ENCODE data around the gene LMBRD1. TPM values are rescaled to one million over a fixed set of nuclear protein-coding genes. Genes with fewer than 3 reads are reported as not detected.

Gene LMBRD1
- total RNA-seq, 1 donor from 2014 or later, result 51.3 TPM

DNA sequence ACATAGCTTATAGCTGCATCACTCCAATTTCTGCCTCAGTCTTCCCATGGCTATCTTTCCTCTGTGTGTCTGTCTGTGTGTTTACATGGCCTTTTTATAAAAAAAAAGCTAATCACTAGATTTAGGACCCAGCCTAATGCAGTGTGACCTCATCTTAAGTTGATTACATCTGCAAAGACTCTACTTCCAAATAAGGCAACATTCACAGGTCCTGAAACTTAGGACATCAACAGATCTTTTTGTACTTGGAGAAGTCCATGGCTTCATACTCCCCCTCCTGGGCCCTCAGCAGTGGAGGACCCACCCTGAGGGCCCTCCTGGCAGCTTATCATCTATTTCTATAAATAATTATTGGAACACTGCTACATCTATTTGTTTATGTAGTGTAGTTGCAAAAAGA, 146.1 kb downstream of the LMBRD1 start:
- ATAC-seq (ENCODE audit: low read depth), result no peak
- no peaks in the 10 kb centered on the region for H3K4me1 Mint-ChIP-seq
- TF ChIP-seq, protein P1, sequence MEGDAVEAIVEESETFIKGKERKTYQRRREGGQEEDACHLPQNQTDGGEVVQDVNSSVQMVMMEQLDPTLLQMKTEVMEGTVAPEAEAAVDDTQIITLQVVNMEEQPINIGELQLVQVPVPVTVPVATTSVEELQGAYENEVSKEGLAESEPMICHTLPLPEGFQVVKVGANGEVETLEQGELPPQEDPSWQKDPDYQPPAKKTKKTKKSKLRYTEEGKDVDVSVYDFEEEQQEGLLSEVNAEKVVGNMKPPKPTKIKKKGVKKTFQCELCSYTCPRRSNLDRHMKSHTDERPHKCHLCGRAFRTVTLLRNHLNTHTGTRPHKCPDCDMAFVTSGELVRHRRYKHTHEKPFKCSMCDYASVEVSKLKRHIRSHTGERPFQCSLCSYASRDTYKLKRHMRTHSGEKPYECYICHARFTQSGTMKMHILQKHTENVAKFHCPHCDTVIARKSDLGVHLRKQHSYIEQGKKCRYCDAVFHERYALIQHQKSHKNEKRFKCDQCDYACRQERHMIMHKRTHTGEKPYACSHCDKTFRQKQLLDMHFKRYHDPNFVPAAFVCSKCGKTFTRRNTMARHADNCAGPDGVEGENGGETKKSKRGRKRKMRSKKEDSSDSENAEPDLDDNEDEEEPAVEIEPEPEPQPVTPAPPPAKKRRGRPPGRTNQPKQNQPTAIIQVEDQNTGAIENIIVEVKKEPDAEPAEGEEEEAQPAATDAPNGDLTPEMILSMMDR (IDR thresholded peaks at IDR 0.05), result no peak
- intact Hi-C loops (cut with micrococcal nuclease), result no loop called here
- peaks cover 4% of the 10 kb centered on the region for H3K27me3 Mint-ChIP-seq
- no peaks in the 10 kb centered on the region for H3K36me3 Mint-ChIP-seq (ENCODE audit: low read depth)
- POLR2A ChIA-PET, result no interaction called here
- no peak for DNase-seq
- H3K4me3 Mint-ChIP-seq, result no peak overlapping the region
- CTCF ChIA-PET, result no interaction called here
- H3K9me3 Mint-ChIP-seq, result no peaks in the 10 kb centered on the region
- H3K27ac Mint-ChIP-seq, result no peak overlapping the region

DNA sequence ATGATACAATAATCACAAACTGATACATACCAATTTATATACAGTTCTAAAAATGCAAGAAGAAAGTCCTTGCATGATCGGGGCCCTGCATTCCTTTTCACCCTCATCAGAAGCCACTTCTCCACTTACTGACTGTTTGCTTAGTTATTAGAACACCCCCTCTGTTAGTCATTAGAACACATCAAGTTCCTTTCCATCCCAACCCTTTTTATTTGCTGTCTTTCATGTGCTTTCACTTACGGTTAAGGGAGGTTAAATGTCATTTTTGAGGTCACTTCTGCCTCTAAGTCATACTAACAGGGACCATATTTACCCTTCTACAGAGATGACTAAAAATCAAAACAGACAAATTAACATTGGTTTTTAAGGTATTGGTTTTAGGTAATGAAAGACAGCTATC, 149.1 kb downstream of the LMBRD1 start:
- intact Hi-C loops (cut with micrococcal nuclease), result no loop called here
- H3K4me3 Mint-ChIP-seq, result no peak overlapping the region
- CTCF ChIA-PET, result no interaction called here
- TF ChIP-seq, protein P1 (IDR thresholded peaks at IDR 0.05), result no peak
- H3K4me1 Mint-ChIP-seq, result no peaks in the 10 kb centered on the region
- H3K36me3 Mint-ChIP-seq (ENCODE audit: low read depth), result no peaks in the 10 kb centered on the region
- POLR2A ChIA-PET, result no interaction called here
- H3K27ac Mint-ChIP-seq, result no peak overlapping the region
- peaks cover 2% of the 10 kb centered on the region for H3K9me3 Mint-ChIP-seq
- DNase-seq (no peak), ATAC-seq (ENCODE audit: low read depth) (no peak)
- no peaks in the 10 kb centered on the region for H3K27me3 Mint-ChIP-seq

DNA sequence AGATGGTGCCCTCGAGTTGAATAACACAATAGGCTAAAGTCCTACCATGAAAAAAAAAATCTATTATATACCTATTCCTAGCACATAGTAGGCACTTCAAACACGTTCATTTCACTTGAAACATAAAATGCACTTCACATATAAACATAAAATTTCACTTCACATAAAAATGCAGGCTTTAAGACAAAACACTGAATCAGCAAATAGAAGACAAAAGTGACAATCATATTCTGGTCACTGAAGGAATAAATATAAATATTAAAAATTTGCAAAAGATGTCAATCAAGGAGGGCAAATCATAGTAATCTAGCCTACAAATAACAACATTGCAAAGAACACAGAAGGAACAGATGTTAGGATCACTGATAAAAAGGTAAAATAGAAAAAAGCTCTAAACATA, 153.1 kb downstream of the LMBRD1 start:
- ATAC-seq (ENCODE audit: low read depth) (no peak), DNase-seq (no peak)
- H3K4me3 Mint-ChIP-seq, result no peak overlapping the region
- POLR2A ChIA-PET, result no interaction called here
- H3K27ac Mint-ChIP-seq, result no peak overlapping the region
- H3K4me1 Mint-ChIP-seq, result no peaks in the 10 kb centered on the region
- TF ChIP-seq, protein P1 (IDR thresholded peaks at IDR 0.05), result no peak
- no peaks in the 10 kb centered on the region for H3K36me3 Mint-ChIP-seq (ENCODE audit: low read depth)
- H3K9me3 Mint-ChIP-seq, result peaks cover 2% of the 10 kb centered on the region
- CTCF ChIA-PET, result no interaction called here
- intact Hi-C loops (cut with micrococcal nuclease), result no loop called here
- H3K27me3 Mint-ChIP-seq, result peaks cover 2% of the 10 kb centered on the region

DNA sequence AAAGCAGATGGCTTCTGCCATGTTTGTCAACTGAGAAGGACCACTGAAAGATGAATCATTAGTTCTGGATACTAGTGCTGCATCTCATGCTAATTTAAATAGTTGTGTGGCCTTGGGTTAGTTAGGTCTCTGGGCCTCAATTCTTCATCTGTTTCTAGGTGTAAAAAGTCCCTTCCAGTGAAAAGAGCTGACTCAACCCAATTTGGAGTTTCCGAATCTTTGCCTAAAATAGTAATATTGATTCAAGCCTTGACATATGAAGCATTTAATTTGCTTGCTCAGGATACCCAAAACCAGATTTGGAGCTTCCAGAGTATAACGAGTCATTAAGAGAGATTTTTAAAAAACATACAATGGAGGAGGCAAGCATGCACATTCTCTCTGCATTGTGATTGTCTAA, 163.9 kb downstream of the LMBRD1 start:
- H3K27me3 Mint-ChIP-seq, result peaks cover 3% of the 10 kb centered on the region
- DNase-seq, result no peak
- no peak overlapping the region for H3K27ac Mint-ChIP-seq
- ChIA-PET POLR2A (no interaction called here), CTCF (no interaction called here)
- intact Hi-C loops (cut with micrococcal nuclease), result no loop called here
- no peak for ATAC-seq (ENCODE audit: low read depth)
- no peaks in the 10 kb centered on the region for H3K4me1 Mint-ChIP-seq
- H3K9me3 Mint-ChIP-seq, result no peaks in the 10 kb centered on the region
- no peak overlapping the region for H3K4me3 Mint-ChIP-seq
- TF ChIP-seq, protein P1 (IDR thresholded peaks at IDR 0.05), result no peak
- no peaks in the 10 kb centered on the region for H3K36me3 Mint-ChIP-seq (ENCODE audit: low read depth)

DNA sequence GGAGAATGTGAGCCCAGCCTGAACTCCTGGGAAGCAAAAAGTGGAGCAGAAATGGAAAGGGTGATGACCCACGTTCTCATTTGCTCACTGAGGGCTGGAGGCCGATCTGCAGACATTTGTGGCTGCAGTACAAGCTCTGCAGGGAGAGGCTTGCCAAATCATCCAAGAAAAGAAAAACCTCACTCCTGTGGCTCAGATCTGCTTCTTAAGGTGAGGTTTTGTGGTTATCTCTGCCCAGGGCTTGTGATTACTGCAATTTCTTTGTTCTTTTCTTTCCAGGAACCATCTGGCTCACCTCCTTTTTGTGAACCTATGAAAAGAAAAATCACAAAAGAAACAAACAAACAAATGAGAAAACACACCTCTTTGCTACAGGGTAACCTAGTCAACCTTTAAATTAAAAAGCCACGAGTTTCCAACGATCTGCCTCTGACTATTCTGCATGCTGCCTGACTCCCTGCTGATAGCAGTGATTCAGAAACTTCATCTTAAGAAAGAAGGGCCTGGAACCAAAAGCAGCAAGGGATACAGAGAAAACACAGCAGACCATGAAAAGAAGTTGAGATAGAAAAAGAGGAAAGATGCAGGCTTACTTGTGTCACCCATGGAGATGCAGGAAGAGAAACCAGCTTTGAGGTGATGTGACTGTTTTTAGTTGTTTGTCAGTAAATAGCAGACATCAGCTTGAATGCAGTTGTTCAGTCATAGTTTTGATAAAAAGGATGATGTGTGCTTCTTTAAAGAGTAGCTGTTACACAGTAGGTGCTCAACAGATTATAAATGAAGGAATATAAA, 165.1 kb downstream of the LMBRD1 start:
- TF ChIP-seq, protein P1 (IDR thresholded peaks at IDR 0.05), result no peak
- DNase-seq (no peak), ATAC-seq (ENCODE audit: low read depth) (no peak)
- H3K4me3 Mint-ChIP-seq, result no peak overlapping the region
- H3K9me3 Mint-ChIP-seq, result no peaks in the 10 kb centered on the region
- ChIA-PET POLR2A (no interaction called here), CTCF (no interaction called here)
- intact Hi-C loops (cut with micrococcal nuclease), result no loop called here
- H3K27me3 Mint-ChIP-seq, result peaks cover 3% of the 10 kb centered on the region
- no peaks in the 10 kb centered on the region for H3K4me1 Mint-ChIP-seq
- H3K36me3 Mint-ChIP-seq (ENCODE audit: low read depth), result no peaks in the 10 kb centered on the region
- no peak overlapping the region for H3K27ac Mint-ChIP-seq
